ENCODE measurements around the gene MOB3A.
"Not testable (repeated sequence)": the region's sequence is repeated elsewhere in the genome, so short reads cannot be mapped to it uniquely, and the experiment has no call there.

MOB3A gene

GRCh38 chr19:2138061-2138728 is 42.1 kb upstream of the MOB3A start:
- DNase-seq (ENCODE audit: low read depth): no peak
- no peak overlapping the region for H3K4me3 ChIP-seq (ENCODE audit: low read length)
- no peak for TF ChIP-seq CTCF (conservative IDR thresholded peaks at IDR 0.05; ENCODE audit: low read length)

GRCh38 chr19:2136796-2137195 is 40.7 kb upstream of the MOB3A start:
- no peak overlapping the region for H3K4me3 ChIP-seq (ENCODE audit: low read length)
- DNase-seq (ENCODE audit: low read depth): no peak
- no peak for TF ChIP-seq CTCF (conservative IDR thresholded peaks at IDR 0.05; ENCODE audit: low read length)

GRCh38 chr19:2135474-2136402 is 39.6 kb upstream of the MOB3A start:
- no peak overlapping the region for H3K4me3 ChIP-seq (ENCODE audit: low read length)
- DNase-seq (ENCODE audit: low read depth): no peak
- no peak for TF ChIP-seq CTCF (conservative IDR thresholded peaks at IDR 0.05; ENCODE audit: low read length)

- H3K4me3 ChIP-seq (ENCODE audit: low read length): no peak overlapping the region
- no peak for TF ChIP-seq CTCF (conservative IDR thresholded peaks at IDR 0.05; ENCODE audit: low read length)
- no peak for DNase-seq (ENCODE audit: low read depth)
Measured at GRCh38 chr19:2132731-2133490, 36.8 kb upstream of the MOB3A start.

- H3K4me3 ChIP-seq (ENCODE audit: low read length): no peak overlapping the region
- no peak for TF ChIP-seq CTCF (conservative IDR thresholded peaks at IDR 0.05; ENCODE audit: low read length)
- no peak for DNase-seq (ENCODE audit: low read depth)
Measured at GRCh38 chr19:2132191-2132590, 36.1 kb upstream of the MOB3A start.

GRCh38 chr19:2131012-2131975 is 35.2 kb upstream of the MOB3A start:
- not testable (repeated sequence) for H3K4me3 ChIP-seq (ENCODE audit: low read length); DNase-seq (ENCODE audit: low read depth)
